AG10803 (cell line): Measurements from ENCODE around the gene CLSTN2.
"Not testable (repeated sequence)": the region's sequence is repeated elsewhere in the genome, so short reads cannot be mapped to it uniquely, and the experiment has no call there.

Experiments used
- DNase-seq: peaks from one replicate; pipeline ENCODE4 v3.0.0; 2010; ENCODE audit warnings: low read depth
- H3K4me3 ChIP-seq: 2 replicates; pipeline ENCODE4 v1.5.1; 2011; ENCODE audit warnings: mild to moderate bottlenecking, low read length, control low read depth
- TF ChIP-seq, protein P1 (sequence below): conservative IDR thresholded peaks from 2 replicates; pipeline ENCODE4 v1.5.1; 2011; ENCODE audit warnings: mild to moderate bottlenecking, low read length, control low read depth, inconsistent platforms

Gene CLSTN2

DNA sequence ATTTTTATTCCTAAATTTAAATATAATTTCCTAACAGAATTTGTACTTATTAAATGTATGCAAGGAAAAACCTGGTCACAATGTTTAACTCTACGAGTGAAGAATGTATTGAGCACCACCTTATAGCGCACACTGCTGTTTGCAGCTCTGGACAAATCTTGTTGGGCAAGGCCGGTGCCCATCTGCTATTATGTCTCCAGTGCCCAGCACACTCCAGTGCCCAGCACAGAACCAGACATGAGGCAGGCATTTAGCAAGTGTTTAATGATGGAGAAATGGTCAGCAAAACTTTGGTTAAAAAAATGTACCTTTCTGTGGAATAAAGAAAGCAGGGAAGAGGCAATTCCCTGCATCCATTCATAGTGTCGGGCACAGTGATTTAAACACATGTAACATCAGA is 488.2 kb downstream of the CLSTN2 start:
- no peak for DNase-seq
- TF ChIP-seq, protein P1, sequence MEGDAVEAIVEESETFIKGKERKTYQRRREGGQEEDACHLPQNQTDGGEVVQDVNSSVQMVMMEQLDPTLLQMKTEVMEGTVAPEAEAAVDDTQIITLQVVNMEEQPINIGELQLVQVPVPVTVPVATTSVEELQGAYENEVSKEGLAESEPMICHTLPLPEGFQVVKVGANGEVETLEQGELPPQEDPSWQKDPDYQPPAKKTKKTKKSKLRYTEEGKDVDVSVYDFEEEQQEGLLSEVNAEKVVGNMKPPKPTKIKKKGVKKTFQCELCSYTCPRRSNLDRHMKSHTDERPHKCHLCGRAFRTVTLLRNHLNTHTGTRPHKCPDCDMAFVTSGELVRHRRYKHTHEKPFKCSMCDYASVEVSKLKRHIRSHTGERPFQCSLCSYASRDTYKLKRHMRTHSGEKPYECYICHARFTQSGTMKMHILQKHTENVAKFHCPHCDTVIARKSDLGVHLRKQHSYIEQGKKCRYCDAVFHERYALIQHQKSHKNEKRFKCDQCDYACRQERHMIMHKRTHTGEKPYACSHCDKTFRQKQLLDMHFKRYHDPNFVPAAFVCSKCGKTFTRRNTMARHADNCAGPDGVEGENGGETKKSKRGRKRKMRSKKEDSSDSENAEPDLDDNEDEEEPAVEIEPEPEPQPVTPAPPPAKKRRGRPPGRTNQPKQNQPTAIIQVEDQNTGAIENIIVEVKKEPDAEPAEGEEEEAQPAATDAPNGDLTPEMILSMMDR, result no peak
- H3K4me3 ChIP-seq, result no peak overlapping the region

DNA sequence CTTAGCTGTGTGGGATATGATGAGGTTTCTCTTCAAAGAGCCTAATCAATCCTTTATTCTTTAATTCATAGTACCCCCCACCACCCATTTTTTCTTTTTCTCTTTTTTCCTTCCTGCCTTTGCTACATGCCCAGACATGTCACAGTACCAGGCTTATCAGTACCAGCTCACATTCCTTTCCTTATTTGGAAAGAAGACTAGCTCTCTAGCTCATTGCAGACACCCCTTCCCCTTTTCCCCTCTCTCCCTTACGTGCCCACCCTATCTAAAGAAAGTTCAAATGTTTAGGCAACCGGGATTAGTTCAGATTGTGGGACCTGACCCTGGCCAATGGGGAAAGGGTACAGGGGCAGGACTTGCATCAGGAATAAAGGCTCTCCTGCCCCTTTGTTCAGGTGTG is 488.6 kb downstream of the CLSTN2 start:
- not testable (repeated sequence) for DNase-seq, H3K4me3 ChIP-seq

DNA sequence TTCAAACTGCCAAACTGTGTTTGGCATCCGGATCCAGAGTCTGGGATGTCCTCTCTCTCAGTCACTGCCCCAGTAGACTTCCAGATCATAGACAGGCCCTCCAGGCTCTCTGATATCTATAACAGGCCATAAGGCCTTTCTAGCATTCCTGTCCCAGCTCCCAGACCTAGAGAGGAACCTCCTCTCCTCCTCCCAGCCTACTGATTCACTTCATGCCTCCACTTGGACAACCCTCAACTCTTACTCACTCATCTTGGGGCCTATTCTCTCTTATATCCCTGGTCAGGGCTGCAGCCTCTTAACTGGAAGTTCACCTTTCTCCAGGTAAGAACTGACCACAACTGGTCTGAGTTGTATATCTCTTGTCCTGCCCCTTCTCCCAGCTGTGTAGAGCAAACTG is 489.2 kb downstream of the CLSTN2 start:
- no peak overlapping the region for H3K4me3 ChIP-seq
- peak; percentile 2 for DNase-seq
- TF ChIP-seq, protein P1, result no peak

DNA sequence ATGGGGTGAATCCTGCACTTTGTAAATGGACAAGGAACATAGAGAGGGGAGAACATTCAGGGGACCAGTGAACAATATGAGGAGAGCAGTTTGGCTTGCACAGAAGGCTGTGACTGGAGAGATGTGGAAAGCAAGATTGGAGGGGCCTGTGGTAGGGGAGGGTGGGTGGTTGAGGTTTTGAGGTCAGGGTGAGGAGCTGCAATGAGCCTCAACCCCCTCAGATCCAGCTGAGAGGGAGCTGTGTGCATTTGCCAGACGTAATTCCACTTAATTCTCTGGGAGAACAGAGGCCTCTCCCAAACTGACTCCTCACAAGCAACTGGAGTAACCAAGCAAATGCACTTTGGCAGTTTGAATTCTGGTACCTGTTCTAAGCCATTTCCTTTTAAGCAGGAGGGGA is 489.7 kb downstream of the CLSTN2 start:
- H3K4me3 ChIP-seq, result no peak overlapping the region
- TF ChIP-seq, protein P1, result no peak
- no peak for DNase-seq

DNA sequence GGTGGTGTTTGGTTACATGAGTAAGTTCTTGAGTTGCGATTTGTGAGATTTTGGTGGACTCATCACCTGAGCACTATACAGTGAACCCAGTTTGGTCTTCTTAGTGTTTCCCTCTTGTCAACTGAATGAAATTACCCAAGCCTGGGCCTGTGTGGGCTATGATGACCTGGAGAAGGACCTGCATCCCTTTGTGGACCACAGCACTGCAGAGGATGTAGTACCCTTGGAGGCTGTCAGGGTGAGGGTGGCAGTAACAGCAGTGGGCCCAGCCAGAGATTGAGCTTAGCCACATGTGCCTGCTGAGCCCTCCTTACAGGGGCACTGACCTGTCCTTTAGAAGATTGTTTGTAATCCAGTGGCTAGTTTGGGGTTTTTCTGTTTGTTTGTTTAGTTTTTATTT is 492.8 kb downstream of the CLSTN2 start:
- no peak for DNase-seq
- TF ChIP-seq, protein P1, result no peak
- H3K4me3 ChIP-seq, result no peak overlapping the region

DNA sequence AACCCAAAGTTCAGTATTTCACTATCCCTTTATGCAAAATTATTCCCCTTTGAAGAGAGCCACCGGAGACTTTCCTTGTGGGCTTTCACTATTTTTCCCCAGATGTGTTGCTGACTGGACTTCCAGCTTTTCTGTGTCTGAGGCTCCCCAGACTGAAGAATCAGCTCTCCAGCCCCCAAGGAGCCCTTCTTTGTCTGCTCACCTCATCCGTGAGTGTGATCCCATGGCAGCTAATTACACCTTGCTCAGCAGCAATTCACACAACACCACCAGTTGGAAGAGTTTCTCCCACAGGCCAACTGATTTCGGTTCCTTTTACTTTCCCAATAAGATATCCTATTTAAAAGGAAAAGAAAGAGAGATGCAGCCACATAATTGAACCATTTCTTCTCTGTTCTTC is 493.4 kb downstream of the CLSTN2 start:
- no peak overlapping the region for H3K4me3 ChIP-seq
- no peak for DNase-seq
- TF ChIP-seq, protein P1, result no peak

DNA sequence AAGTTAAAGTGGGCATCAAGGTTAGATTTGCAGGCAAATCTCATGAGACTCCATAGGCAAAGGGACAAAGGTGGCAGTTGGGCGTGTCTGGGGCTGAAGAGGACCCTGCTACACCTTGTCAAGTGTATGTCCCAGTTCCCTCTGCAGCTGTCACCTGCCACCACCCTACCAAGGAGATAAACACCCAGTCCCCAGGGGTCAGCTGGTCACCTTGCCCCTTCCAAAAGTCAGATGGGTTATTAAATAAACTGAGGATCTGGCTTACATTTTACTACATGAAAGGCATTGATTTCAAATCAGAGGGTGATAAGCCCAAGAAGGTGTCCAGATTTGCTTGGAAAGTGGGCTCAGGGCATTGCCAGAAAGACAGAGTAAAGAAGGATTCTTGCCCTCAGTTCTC is 494.8 kb downstream of the CLSTN2 start:
- DNase-seq, result no peak
- H3K4me3 ChIP-seq, result no peak overlapping the region
- TF ChIP-seq, protein P1, result no peak

DNA sequence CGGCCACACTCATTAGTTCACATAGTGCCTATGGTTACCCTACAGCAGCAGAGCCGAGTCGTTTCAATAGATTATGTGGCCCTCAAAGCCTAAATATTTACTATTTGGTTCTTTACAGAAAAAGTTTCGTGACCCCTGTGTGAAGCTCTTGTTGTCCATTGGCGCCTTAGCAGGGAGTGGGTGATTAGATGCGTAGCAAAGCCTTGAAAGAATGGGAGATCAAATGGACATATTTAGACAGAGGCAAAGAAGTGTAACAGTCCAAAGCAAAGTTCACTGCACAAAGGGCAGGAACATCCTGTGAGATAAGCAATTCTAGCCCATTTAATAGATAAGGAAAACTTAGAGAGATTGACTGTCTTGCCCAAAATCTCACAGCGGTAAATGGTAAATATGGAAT is 495.5 kb downstream of the CLSTN2 start:
- TF ChIP-seq, protein P1, result no peak
- H3K4me3 ChIP-seq, result no peak overlapping the region
- DNase-seq, result no peak
